Activated T-helper 9 cell treated with anti-CD3 and anti-CD28 coated beads, Interleukin-2, amount 50 U/mL, for 16 hours (primary cell): ENCODE data around the gene BEND2.

Source experiments
- DNase-seq: peaks from one replicate; pipeline ENCODE4 v3.0.0-alpha.2; 2020; ENCODE audit warnings: low read depth

The BEND2 gene

DNA sequence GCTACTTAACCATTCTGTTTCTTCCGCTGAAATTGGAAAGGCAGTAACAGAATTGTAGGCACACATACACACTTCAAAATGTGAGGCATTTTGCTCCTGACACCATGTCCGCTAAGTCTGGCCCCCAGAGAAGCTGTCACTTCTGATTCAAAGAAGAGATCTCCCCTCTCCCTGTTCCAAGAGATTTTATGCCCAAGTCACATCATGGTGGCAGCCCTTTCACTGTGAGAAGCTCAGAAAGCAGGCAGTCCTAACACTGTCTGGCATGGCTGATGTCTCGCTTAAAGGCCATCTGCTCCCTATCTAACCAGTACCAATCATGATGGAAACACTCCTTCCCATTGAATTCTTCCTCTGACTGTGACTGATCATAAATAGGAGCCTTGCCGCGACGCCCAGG lies 83.9 kb downstream of the BEND2 start:
- no peak for DNase-seq

DNA sequence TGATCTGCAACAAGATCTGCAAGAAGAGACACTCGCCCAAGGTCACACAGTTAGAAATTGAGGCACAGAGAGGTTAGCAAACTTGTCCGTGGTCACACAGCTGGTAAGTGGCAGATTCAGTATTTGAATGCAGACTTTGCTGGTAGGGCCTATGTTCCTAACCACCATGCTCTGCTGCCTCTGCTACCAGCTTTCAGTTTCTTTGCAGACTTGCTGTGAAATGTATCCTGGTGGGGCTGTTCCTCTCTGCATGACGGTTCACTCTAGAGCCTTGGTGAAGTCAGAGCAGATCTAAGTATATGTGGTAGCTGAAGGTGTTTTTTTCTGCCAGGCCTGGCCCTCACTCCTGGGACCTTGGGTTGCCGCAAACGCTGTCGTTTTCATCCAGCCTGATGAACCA lies 87.1 kb downstream of the BEND2 start:
- no peak for DNase-seq

DNA sequence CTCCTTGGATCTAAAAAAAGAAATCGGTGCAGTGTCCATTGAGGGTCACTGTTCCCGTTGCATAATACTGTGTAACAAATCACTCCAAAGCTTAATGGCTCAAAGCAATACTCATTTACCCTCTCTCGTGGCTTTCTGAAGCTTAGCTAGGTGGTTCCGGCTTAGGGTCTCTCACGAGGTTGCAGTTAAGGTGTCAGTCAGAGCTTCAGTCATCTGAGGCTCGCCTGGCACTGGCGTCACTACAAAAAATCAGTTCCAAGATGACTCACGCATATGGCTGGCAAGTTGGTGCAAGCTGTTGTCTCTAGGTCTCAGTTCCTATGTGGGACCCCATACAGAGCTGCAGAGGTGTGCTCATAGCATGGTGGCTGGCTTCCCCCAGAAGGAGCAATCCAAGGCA lies 91.0 kb downstream of the BEND2 start:
- no peak for DNase-seq

DNA sequence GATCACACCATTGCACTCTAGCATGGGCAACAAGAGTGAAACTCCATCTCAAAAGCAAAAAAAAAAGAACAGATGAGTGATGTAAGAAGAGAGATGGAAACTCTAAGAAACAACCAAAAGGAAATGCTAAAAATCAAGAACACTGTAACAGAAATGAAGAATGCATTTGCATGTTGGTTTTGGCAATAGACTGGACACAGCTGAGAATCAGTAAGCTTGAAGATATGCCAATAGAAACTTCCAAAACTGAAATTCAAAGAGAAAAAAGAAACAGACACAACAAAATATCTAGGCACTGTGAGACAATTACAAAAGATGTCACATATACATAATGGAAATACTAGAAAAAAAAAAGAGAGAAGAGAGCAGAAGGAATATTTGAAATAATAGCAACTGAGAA lies 93.7 kb downstream of the BEND2 start:
- no peak for DNase-seq

DNA sequence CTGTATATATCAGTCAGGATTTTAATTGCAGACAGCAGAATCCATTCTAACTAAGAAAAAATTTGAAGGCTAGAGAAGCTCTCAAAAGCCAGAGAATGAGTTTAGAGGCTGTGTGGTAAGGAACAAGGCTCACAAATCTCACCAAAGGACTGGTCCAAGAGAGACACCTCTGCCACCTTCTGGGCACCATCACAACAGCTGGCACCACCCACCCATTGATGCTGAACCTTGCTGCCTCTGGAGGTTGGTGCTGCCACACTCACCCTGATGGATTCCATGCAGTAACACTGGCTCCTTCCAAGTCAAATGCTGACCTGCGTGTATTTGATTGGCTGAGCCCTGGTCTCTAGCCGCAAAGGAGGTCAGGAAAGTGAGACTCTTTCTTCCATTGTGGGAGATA lies 100.8 kb downstream of the BEND2 start:
- DNase-seq, result no peak
